ENCODE data around the gene CHMP6.

CHMP6 gene

GRCh38 chr17:80971704-80972304, 19.8 kb upstream of the CHMP6 start:
- no peak for DNase-seq

- no peak for DNase-seq
These were observed 14.9 kb upstream of the CHMP6 start for GRCh38 chr17:80976701-80977100.

GRCh38 chr17:80977172-80977571, 14.5 kb upstream of the CHMP6 start:
- no peak for DNase-seq

GRCh38 chr17:80978499-80979497, 12.8 kb upstream of the CHMP6 start:
- no peak for DNase-seq

- DNase-seq: no peak
These were observed 11.9 kb upstream of the CHMP6 start for GRCh38 chr17:80979547-80980378.

- peak; percentile 65 for DNase-seq
These were observed 11.1 kb upstream of the CHMP6 start for GRCh38 chr17:80980397-80981061.

GRCh38 chr17:80981062-80981902, 10.4 kb upstream of the CHMP6 start:
- no peak for DNase-seq

- no peak for DNase-seq
These were observed 9.7 kb upstream of the CHMP6 start for GRCh38 chr17:80981929-80982425.

- DNase-seq: no peak
These were observed 9.1 kb upstream of the CHMP6 start for GRCh38 chr17:80982426-80982974.

GRCh38 chr17:80983545-80983944, 8.1 kb upstream of the CHMP6 start:
- no peak for DNase-seq

- DNase-seq: no peak
These were observed 6.9 kb upstream of the CHMP6 start for GRCh38 chr17:80984749-80985148.

GRCh38 chr17:80986046-80986445, 5.6 kb upstream of the CHMP6 start:
- DNase-seq: no peak

- DNase-seq: no peak
These were observed 4.7 kb upstream of the CHMP6 start for GRCh38 chr17:80986816-80987475.

- no peak for DNase-seq
These were observed 3.6 kb upstream of the CHMP6 start for GRCh38 chr17:80987941-80988461.

GRCh38 chr17:80989586-80989913, 2.1 kb upstream of the CHMP6 start:
- no peak for DNase-seq

GRCh38 chr17:80990921-80991644, 558 bp upstream of the CHMP6 start:
- no peak for DNase-seq

- DNase-seq: no peak
These were observed 671 bp downstream of the CHMP6 start for GRCh38 chr17:80992077-80992947.

- no peak for DNase-seq
These were observed 1.4 kb downstream of the CHMP6 start for GRCh38 chr17:80992948-80993624.

All from CD4-positive, alpha-beta T cell treated with Interleukin-4 for 4 hours (primary cell).